BLaER1 (cell line): ENCODE data around the gene E2F3.

Experiments used
- H3K27ac ChIP-seq: shearing (Covaris generic); formaldehyde crosslinking; 2 replicates; pipeline ENCODE4 v1.8.1; 2022
- H3K27me3 ChIP-seq: shearing (Covaris generic); formaldehyde crosslinking; 2 replicates; pipeline ENCODE4 v1.8.1; 2022
- H3K36me3 ChIP-seq: shearing (Covaris generic); formaldehyde crosslinking; 2 replicates; pipeline ENCODE4 v1.8.1; 2022
- H3K4me1 ChIP-seq: shearing (Covaris generic); formaldehyde crosslinking; 2 replicates; pipeline ENCODE4 v1.8.1; 2022
- H3K4me2 ChIP-seq: shearing (Covaris generic); formaldehyde crosslinking; 2 replicates; pipeline ENCODE4 v1.8.1; 2022
- H3K4me3 ChIP-seq: shearing (Covaris generic); formaldehyde crosslinking; 2 replicates; pipeline ENCODE4 v1.8.1; 2022
- H3K9ac ChIP-seq: shearing (Covaris generic); formaldehyde crosslinking; 2 replicates; pipeline ENCODE4 v1.8.1; 2022
- H3K9me3 ChIP-seq: shearing (Covaris generic); formaldehyde crosslinking; 2 replicates; pipeline ENCODE4 v1.8.1; 2022
- H4K20me1 ChIP-seq: shearing (Covaris generic); formaldehyde crosslinking; 2 replicates; pipeline ENCODE4 v1.8.1; 2022
- Cebpa-rat ChIP-seq: shearing (Covaris generic); IDR thresholded peaks from 2 replicates; pipeline ENCODE4 v1.8.1; 2022

Gene E2F3

DNA sequence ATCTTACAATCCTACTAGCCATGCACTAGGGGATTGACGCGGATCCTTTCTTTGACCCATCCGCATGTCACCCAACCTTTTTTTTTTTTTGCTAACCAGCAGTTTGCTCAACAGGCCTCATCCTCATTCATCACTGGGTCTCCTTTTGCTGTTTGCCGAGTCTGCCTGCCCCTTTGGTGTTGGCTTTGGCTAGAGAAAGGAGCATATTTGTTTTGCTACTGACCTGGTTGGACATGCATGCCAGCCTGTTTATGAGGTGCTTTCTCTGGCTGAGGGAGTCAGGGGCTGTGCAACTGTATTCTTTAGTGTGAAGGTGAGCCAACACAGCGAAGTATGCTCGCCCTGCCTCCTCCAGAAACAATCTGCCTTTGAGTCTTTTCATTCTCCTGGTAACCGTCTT, 40.2 kb downstream of the E2F3 start:
- no peak for TF ChIP-seq Cebpa-rat
- Histone ChIP-seq H3K4me2 (no peak overlapping the region), H3K9ac (no peak overlapping the region), H3K9me3 (peaks cover 12% of the 10 kb centered on the region), H4K20me1 (peaks cover 100% of the 10 kb centered on the region), H3K4me1 (0 out of 2 replicates have a peak, but pooled peaks cover 5% of the 10 kb centered on the region), H3K27me3 (no peaks in the 10 kb centered on the region), H3K36me3 (peaks cover 100% of the 10 kb centered on the region), H3K4me3 (no peak overlapping the region), H3K27ac (no peak overlapping the region)

DNA sequence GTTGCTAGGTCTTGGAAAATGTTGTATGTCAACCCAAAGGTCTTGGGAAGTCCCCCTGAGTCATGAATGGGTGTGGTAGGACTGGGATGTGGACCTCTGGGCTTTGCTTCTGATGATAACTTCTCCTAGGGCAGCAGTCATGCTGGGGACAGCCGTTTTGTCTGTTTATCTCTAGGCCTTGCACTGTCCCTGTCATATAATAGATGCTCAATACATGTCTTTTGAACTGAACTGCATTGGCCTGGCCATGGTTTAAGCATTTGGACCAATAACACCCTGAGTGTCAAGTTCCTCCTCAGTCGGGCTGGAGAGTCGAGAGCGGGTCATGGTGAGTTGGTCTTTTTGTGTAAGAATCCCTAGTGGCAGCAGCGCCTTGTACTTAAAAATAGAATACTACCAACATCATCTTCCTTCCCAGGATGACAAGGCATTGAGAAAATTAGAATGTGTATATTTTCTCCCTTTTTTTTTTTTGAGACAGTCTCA, 43.1 kb downstream of the E2F3 start:
- Histone ChIP-seq H3K4me1 (0 out of 2 replicates have a peak, but pooled peaks cover 5% of the 10 kb centered on the region), H3K4me2 (no peak overlapping the region), H3K27ac (no peak overlapping the region), H4K20me1 (peaks cover 100% of the 10 kb centered on the region), H3K9me3 (peaks cover 3% of the 10 kb centered on the region; the same call in 1 of the 2 replicates), H3K27me3 (no peaks in the 10 kb centered on the region), H3K36me3 (peaks cover 90% of the 10 kb centered on the region), H3K4me3 (no peak overlapping the region), H3K9ac (no peak overlapping the region)
- no peak for TF ChIP-seq Cebpa-rat

DNA sequence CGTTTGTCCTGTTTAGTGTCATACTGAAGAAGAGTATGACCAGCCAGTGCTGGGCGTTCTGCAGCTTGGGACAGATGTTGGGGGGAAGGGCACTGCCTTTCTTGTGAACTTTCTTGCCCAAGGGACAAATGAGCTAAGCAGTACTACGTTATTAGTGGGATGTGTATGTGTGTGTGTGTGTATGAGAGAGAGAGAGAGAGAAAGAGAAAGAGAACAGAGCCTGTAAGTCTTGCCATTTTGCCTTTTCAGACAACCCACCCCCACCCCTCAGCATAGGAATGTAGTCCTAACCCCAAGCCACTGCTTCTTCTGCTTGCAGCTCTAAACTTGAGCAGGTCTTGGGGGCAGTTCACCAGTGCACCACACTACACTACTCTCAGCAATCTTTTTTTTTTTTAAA, 45.5 kb downstream of the E2F3 start:
- peaks cover 22% of the 10 kb centered on the region for H3K9me3 ChIP-seq
- H3K4me1 ChIP-seq: 0 out of 2 replicates have a peak, but pooled peaks cover 5% of the 10 kb centered on the region
- peaks cover 100% of the 10 kb centered on the region for H4K20me1 ChIP-seq
- TF ChIP-seq Cebpa-rat: no peak
- H3K27ac ChIP-seq: no peak overlapping the region
- H3K9ac ChIP-seq: no peak overlapping the region
- no peaks in the 10 kb centered on the region for H3K27me3 ChIP-seq
- H3K36me3 ChIP-seq: peaks cover 81% of the 10 kb centered on the region
- H3K4me3 ChIP-seq: no peak overlapping the region
- no peak overlapping the region for H3K4me2 ChIP-seq

DNA sequence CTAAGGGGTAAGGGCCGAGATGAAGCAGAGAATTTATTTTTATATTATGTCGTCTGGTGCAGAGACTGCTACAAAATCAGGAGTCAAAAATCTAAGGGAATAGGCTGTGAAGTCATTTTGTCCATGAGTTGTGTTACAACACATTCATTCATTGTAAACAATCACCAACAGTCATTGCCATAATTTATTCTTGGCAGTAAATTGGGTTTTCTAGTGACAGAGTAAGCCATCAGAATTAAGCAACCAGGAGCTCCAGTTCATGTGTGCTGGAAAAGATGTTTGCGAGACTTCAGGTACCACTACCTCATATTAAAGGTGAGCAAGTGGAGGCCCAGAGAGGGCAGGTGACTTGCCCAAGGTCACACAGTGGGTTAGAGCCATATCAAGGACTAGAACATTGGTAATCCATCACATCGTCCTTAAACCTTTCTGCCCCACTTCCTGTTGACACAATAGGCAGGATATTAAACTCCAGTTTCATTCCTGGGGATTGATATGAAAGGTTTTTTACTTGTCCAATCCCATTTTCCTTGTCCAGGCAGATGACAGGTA, 46.0 kb downstream of the E2F3 start:
- TF ChIP-seq Cebpa-rat: no peak
- peaks cover 77% of the 10 kb centered on the region for H3K36me3 ChIP-seq
- no peaks in the 10 kb centered on the region for H3K27me3 ChIP-seq
- H3K4me1 ChIP-seq: 0 out of 2 replicates have a peak, but pooled peaks cover 5% of the 10 kb centered on the region
- peaks cover 100% of the 10 kb centered on the region for H4K20me1 ChIP-seq
- H3K4me3 ChIP-seq: no peak overlapping the region
- peaks cover 22% of the 10 kb centered on the region for H3K9me3 ChIP-seq
- H3K27ac ChIP-seq: no peak overlapping the region
- no peak overlapping the region for H3K4me2 ChIP-seq
- H3K9ac ChIP-seq: no peak overlapping the region

DNA sequence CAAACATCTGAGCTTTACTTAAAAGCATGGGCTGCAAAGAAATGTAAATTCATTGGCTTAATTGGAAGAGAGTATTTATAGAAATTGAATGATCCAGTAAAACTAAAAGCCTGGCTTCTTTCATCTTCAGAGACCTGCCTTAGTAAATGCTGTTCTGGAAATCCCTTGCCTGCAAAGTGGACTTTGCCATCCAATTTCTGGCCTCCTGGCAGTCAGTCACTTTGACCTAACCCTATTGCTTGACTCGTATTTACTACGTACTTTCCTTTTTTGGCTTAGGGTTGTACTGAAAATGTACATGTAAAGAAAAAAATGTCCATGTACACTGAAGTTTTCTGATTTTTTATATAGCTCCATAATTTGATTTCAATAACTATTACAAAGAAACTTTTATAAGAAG, 47.1 kb downstream of the E2F3 start:
- Histone ChIP-seq H3K9me3 (peaks cover 22% of the 10 kb centered on the region), H3K4me3 (no peak overlapping the region), H3K9ac (no peak overlapping the region), H3K4me1 (0 out of 2 replicates have a peak, but pooled peaks cover 5% of the 10 kb centered on the region), H4K20me1 (peaks cover 100% of the 10 kb centered on the region), H3K27me3 (no peaks in the 10 kb centered on the region), H3K36me3 (peaks cover 75% of the 10 kb centered on the region), H3K27ac (no peak overlapping the region), H3K4me2 (no peak overlapping the region)
- no peak for TF ChIP-seq Cebpa-rat

DNA sequence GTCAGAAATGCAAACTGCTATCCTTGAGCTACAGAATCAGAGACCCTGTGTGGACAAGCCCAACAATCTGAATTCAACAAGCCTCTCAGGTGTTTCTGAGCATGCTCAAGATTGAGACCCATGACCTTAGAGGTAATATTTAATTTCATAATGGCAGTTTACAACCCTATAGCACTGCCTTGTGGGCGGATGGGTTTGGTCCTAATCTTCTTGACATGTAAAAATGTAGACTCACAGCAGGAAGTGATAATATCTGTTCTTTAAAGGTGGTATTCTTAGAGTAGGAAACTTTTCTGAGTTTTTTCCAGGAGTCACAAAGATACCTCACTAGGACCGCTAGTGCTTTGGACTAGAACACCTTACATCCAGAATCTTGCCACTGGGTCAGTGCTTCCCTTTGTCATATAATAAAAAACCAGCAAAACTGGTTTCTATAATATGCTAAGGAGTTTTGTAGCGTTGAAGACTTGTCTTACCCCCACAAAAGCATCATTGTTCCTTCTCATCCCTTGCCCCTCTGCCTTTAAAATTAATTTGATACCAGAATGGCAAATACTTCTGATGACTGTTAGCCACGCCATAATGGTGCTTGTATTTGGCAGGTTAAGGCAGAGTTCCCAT, 52.6 kb downstream of the E2F3 start:
- H3K27ac ChIP-seq: no peak overlapping the region
- no peak overlapping the region for H3K4me3 ChIP-seq
- peaks cover 99% of the 10 kb centered on the region for H4K20me1 ChIP-seq
- H3K4me2 ChIP-seq: no peak overlapping the region
- no peaks in the 10 kb centered on the region for H3K4me1 ChIP-seq
- peaks cover 82% of the 10 kb centered on the region for H3K36me3 ChIP-seq
- no peaks in the 10 kb centered on the region for H3K27me3 ChIP-seq
- H3K9ac ChIP-seq: no peak overlapping the region
- no peak for TF ChIP-seq Cebpa-rat
- peaks cover 31% of the 10 kb centered on the region for H3K9me3 ChIP-seq

DNA sequence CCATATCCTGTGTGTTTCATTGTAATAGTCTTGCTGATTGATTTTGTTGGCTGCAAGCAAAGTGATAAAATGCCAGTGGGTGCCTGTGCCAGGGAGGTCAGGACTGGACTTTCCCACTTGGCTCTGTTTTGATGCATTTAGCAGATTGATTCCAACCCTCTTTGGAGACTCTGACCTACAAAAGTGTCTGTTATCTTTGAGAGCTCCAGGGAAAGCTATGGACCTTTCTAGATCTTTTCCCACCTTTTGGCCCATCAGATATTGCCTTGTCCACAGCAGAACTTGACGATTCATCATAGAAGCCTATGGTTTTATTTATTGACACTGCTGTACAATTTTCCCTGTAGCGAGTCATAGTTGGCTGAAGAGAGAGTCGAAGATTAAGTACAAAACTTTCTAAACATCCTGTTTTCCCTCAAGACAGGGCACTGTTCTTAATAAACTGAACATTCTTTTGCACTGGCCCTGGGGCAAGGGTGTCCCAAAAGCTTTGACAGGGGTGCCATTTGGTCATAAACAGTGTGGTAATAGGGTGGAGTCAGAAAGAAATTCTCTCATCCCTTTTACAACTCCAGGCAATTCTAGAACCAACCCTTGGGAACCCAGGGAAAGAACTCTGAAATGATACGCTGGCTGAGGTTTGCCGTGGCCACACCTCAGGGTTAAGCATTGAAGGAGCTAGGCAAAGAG, 53.7 kb downstream of the E2F3 start:
- Histone ChIP-seq H4K20me1 (peaks cover 98% of the 10 kb centered on the region), H3K27ac (no peak overlapping the region), H3K27me3 (no peaks in the 10 kb centered on the region), H3K36me3 (peaks cover 82% of the 10 kb centered on the region), H3K4me3 (no peak overlapping the region), H3K4me1 (no peaks in the 10 kb centered on the region), H3K9ac (no peak overlapping the region), H3K4me2 (no peak overlapping the region), H3K9me3 (peaks cover 30% of the 10 kb centered on the region)
- no peak for TF ChIP-seq Cebpa-rat

DNA sequence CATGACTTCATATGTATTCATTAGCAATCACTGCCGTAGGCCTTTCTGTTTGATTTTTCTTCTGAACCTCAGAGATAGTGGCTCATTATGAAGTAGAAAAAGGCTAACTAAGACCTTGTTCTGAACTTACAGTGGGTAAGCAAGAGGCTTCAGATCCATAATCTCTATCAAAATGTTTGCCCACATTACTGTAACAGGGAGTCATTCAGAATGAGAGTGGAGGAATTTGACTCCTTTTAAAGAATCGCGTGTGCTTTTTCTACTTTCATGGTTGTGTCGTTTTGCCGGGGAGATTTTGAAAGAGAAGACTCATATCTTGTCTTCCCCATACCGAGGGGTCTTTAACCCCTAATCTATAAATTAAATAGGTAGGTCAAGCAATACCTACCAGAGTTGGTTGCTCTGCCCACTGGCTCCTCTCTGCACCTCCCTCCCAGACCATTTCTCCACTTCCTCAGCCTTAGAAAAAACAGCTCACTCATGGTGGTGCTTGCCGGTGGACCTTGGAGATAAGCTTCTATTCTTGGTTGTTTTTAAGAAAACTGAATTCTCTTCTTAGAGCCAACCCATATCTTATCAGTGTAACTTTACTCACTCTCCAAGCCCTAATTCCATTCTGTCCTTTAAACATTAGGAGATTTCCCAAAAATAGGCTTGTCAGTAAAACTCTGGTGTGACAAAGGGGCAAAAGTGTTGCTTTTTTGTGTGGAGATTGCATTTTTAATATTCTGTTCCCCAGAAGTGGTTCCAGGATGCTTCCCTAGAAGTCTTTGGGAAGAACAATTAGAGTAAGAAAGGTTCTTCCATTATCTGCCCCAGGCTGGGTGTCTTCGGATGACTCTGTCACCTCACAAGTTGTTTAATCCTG, 56.6 kb downstream of the E2F3 start:
- Histone ChIP-seq H3K36me3 (peaks cover 92% of the 10 kb centered on the region), H3K9me3 (peaks cover 15% of the 10 kb centered on the region), H3K9ac (no peak overlapping the region), H4K20me1 (peaks cover 98% of the 10 kb centered on the region), H3K4me1 (no peaks in the 10 kb centered on the region), H3K27me3 (no peaks in the 10 kb centered on the region), H3K4me2 (no peak overlapping the region), H3K27ac (no peak overlapping the region), H3K4me3 (no peak overlapping the region)
- no peak for TF ChIP-seq Cebpa-rat

DNA sequence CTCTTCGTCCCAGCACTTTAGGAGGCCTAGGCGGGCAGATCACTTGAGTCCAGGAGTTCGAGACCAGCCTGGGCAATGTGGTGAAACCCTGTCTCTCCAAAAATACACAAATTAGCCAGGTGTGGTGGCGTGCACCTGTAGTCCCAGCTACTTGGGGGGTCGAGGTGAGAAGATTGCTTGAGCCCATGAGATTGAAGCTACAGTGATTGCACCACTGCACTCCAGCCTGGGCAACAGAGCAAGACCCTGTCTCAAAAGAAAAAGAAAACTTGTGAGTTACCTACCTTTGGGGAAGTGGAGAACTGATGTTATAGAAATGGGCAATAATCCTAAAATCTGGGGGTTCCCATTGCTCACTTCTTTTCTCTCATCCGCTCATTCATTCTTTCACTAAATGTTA, 58.0 kb downstream of the E2F3 start:
- H4K20me1 ChIP-seq: peaks cover 98% of the 10 kb centered on the region
- H3K27ac ChIP-seq: no peak overlapping the region
- H3K4me1 ChIP-seq: no peaks in the 10 kb centered on the region
- peaks cover 20% of the 10 kb centered on the region for H3K9me3 ChIP-seq
- no peak for TF ChIP-seq Cebpa-rat
- no peaks in the 10 kb centered on the region for H3K27me3 ChIP-seq
- H3K36me3 ChIP-seq: peaks cover 92% of the 10 kb centered on the region
- H3K4me3 ChIP-seq: no peak overlapping the region
- no peak overlapping the region for H3K4me2 ChIP-seq
- H3K9ac ChIP-seq: no peak overlapping the region
